Naive thymus-derived CD4-positive, alpha-beta T cell (primary cell): ENCODE measurements around the gene TH. TPM values are rescaled to one million over a fixed set of nuclear protein-coding genes. Genes with fewer than 3 reads are reported as not detected.

Experiments
- ATAC-seq: fragments of 150-1000 bp; cut with Tn5 transposase; 2 replicates; pipeline ENCODE4 v1.10.0; 2021; ENCODE audit warnings: mild to moderate bottlenecking, moderate library complexity
- CTCF ChIA-PET: fragments of 350-600 bp; sonication (Branson Sonifier 250); formaldehyde crosslinking; loops from one replicate; lab custom pipeline; 2021; ENCODE audit warnings: antibody characterized with exemption; lab: Charles Lee
- POLR2A ChIA-PET: fragments of 350-600 bp; sonication (Branson Sonifier 250); formaldehyde crosslinking; loops from one replicate; lab custom pipeline; 2021; ENCODE audit warnings: antibody characterized with exemption, inconsistent platforms; lab: Charles Lee
- DNase-seq, 9 donors: peaks; one replicate each; pipeline versions ENCODE4 v3.0.0 to v3.0.0-alpha.2; 2020 to 2022; ENCODE audit warnings: mixed read lengths in 1 of 9
- H3K27ac ChIP-seq: one replicate; pipeline ENCODE4 v1.7.0; 2013; ENCODE audit warnings: mild to moderate bottlenecking, low read depth, low read length, moderate library complexity
- H3K27me3 ChIP-seq, 2 donors: one replicate each; pipeline ENCODE4 v1.7.0; 2013; ENCODE audit warnings: low read length in 2 of 2, mild to moderate bottlenecking in 2 of 2, moderate library complexity in 2 of 2; ENCODE audit not compliant: control insufficient read depth in 2 of 2, insufficient read depth in 2 of 2
- H3K36me3 ChIP-seq, 3 experiments: 1 replicate in 2 of 3; 2 replicates in 1 of 3; pipeline ENCODE4 v1.7.0; 2013; ENCODE audit warnings: low read length in 3 of 3, mild to moderate bottlenecking in 3 of 3, moderate library complexity in 1 of 3; ENCODE audit not compliant: insufficient read depth in 3 of 3, control insufficient read depth in 2 of 3
- H3K4me1 ChIP-seq, 2 donors: one replicate each; pipeline ENCODE4 v1.7.0; 2013; ENCODE audit warnings: low read length in 2 of 2, mild to moderate bottlenecking in 2 of 2, moderate library complexity in 1 of 2; ENCODE audit not compliant: control insufficient read depth in 2 of 2, insufficient read depth in 2 of 2
- H3K4me3 ChIP-seq: 2 replicates; pipeline ENCODE4 v1.7.0; 2013; ENCODE audit warnings: mild to moderate bottlenecking, low read length
- H3K9me3 ChIP-seq, 3 experiments: 1 replicate in 2 of 3; 2 replicates in 1 of 3; pipeline ENCODE4 v1.7.0; 2013; ENCODE audit warnings: low read length in 3 of 3; ENCODE audit not compliant: control insufficient read depth in 2 of 3
- H3K27ac Mint-ChIP-seq, 9 donors: one replicate each; pipeline ENCODE4 v1.8.0; 2020 to 2022; ENCODE audit warnings: mixed read lengths in 9 of 9, mild to moderate bottlenecking in 8 of 9, moderate library complexity in 5 of 9, inconsistent platforms in 2 of 9
- H3K27me3 Mint-ChIP-seq, 5 donors: one replicate each; pipeline ENCODE4 v1.8.0; 2021 to 2022; ENCODE audit warnings: mixed read lengths in 5 of 5, mild to moderate bottlenecking in 1 of 5
- H3K36me3 Mint-ChIP-seq, 5 donors: one replicate each; pipeline ENCODE4 v1.8.0; 2020 to 2022; ENCODE audit warnings: mixed read lengths in 5 of 5, mild to moderate bottlenecking in 3 of 5, inconsistent platforms in 1 of 5
- H3K4me1 Mint-ChIP-seq, 7 donors: one replicate each; pipeline ENCODE4 v1.8.0; 2020 to 2022; ENCODE audit warnings: mixed read lengths in 7 of 7, mild to moderate bottlenecking in 3 of 7, inconsistent platforms in 1 of 7
- H3K4me3 Mint-ChIP-seq, 10 donors: one replicate each; pipeline ENCODE4 v1.8.0; 2020 to 2022; ENCODE audit warnings: mild to moderate bottlenecking in 10 of 10, mixed read lengths in 10 of 10, moderate library complexity in 6 of 10, inconsistent platforms in 2 of 10
- H3K9me3 Mint-ChIP-seq, 11 donors: one replicate each; pipeline ENCODE4 v1.8.0; 2020 to 2022; ENCODE audit warnings: mixed read lengths in 11 of 11, mild to moderate bottlenecking in 4 of 11, inconsistent platforms in 1 of 11, moderate library complexity in 1 of 11
- intact Hi-C, 2 donors: fragments of 100-400 bp; cut with micrococcal nuclease; formaldehyde crosslinking; loops; one replicate each; pipeline ENCODE4 v1.15.1; 2023
- polyA plus RNA-seq, 2 donors: library from polyadenylated mRNA; unstranded; fragments of 300-500 nt; fragmentation: Illumina TruSeq; gene quantifications; one replicate each; pipeline ENCODE4 v1.2.3, GENCODE V29; 2021
- total RNA-seq, 6 experiments: library from RNA in 5 of 6; stranded (reverse) in 5 of 6; gene quantifications; 1 replicate in 5 of 6; 2 replicates in 1 of 6; pipeline ENCODE4 v1.2.3 and lab custom pipeline; 2021 to 2026

Gene TH
- total and polyA plus RNA-seq, 7 experiments from 2014 or later = not detected

DNA sequence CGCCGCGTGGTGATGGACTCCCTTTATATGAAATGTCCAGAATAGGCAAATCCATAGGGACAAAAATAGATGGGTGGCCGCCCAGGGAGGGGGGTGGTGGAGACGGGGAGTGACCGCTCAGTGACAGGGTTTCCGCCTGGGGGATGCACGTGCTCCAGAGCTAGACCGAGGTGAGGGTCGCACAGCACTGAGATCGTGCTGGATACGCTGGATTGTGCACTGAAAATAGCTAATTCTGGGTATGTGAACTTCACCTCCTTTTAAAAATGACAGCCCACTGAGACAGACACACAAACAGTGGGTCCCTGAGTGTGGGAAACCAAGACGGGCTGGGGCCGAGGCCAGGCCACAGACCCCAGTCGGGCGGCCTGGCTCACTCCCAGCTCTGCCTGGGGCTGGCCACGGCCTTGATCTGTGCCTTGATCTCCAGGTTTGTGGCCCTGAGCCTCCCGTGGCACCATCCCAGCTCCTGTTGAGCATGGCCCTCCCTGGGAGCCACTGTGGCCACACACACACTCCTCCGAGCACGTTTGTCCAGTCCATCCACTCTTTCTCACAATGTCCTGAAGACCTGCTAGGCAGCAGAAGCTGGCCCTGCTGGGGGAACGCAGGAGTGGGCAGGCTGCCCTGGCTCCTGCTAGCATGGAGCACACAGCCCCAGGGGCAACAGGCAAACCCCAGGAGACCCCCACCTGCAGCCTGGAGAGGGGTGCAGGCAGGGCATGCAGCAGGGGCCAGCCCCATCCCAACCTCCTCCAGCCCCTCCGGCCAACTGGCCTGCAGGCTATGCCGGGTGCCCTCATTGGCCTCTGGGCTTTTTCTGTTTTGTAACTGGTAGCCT lies 41.0 kb upstream of the TH start:
- Histone ChIP-seq H3K4me1 (peaks cover 0 to 20% of the 10 kb centered on the region in 2 donors), H3K27me3 (no peaks in the 10 kb centered on the region), H3K4me3 (no peak overlapping the region), H3K27ac (no peak overlapping the region), H3K9me3 (no peaks in the 10 kb centered on the region), H3K36me3 (no peaks in the 10 kb centered on the region)
- peak overlapping the region in 1 of 10 donors; percentile 21 for H3K4me3 Mint-ChIP-seq
- ChIA-PET POLR2A (no interaction called here), CTCF (no interaction called here)
- no peak overlapping the region for H3K27ac Mint-ChIP-seq
- H3K9me3 Mint-ChIP-seq = no peaks in the 10 kb centered on the region
- no peaks in the 10 kb centered on the region for H3K36me3 Mint-ChIP-seq
- ATAC-seq = no peak
- DNase-seq = peak in 1 of 9 donors; percentile 18
- intact Hi-C loops = no loop called here
- peaks cover 0 to 5% (median 0%) of the 10 kb centered on the region in 5 donors for H3K27me3 Mint-ChIP-seq
- H3K4me1 Mint-ChIP-seq = peaks cover 3 to 18% (median 14%) of the 10 kb centered on the region in 7 donors

DNA sequence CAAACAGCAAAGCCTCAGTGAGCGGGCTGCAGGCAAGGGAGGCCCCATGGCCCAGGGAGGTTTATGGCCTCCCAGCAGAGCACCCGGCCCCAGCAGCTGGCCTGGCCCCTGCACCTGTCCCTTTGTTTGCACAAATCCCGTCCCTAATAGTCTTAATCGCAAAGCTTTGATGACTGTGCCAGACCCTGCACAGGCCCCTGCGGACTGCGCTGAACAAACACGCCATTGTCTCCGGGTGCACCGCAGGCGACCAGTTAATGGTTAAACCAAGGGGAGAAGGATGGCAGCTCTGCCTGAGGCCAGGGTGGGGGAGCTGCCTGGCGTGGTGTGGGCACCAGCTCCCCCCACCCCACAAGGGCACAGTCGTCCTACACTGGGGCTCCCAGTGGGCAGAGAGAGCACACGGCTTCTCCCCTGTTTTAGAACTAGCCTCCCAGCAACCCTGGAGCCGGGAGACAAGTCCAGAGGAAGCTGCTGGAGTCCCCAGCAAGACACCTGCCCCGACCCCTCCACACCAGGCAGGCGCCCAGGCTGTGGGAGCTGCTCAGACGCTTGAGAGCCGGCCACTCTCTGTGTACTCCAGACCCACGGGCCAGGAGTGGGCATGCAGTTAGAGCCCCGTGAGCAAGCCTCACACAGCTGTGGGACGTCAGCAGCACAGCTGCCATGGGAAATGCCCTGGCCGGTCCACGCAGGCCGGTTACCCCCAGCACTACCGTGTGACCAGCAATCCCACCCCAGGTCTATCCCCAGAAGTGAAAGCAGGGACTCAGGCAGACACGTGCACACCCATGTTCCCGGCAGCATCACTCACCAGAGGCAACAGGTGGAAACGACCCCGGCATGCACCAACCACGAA lies 39.7 kb upstream of the TH start:
- no peak overlapping the region for H3K4me3 Mint-ChIP-seq
- POLR2A ChIA-PET = no interaction called here
- CTCF ChIA-PET = interaction anchor here (1.3 kb wide), 1 partner anchor 209 kb away, joined by 4 read pairs; no protein-coding TSS in a partner anchor
- DNase-seq (peak in 1 of 9 donors; percentile 9), ATAC-seq (no peak)
- Histone ChIP-seq H3K4me1 (peaks cover 0 to 7% of the 10 kb centered on the region in 2 donors), H3K36me3 (no peaks in the 10 kb centered on the region), H3K9me3 (peaks cover 0 to 7% (median 0%) of the 10 kb centered on the region in 3 experiments), H3K27me3 (no peaks in the 10 kb centered on the region), H3K4me3 (no peak overlapping the region), H3K27ac (no peak overlapping the region)
- intact Hi-C loops = no loop called here
- H3K27me3 Mint-ChIP-seq = peaks cover 0 to 5% (median 0%) of the 10 kb centered on the region in 5 donors
- peaks cover 3 to 18% (median 14%) of the 10 kb centered on the region in 7 donors for H3K4me1 Mint-ChIP-seq
- H3K27ac Mint-ChIP-seq = no peak overlapping the region
- H3K9me3 Mint-ChIP-seq = peaks cover 0 to 9% (median 0%) of the 10 kb centered on the region in 11 donors
- no peaks in the 10 kb centered on the region for H3K36me3 Mint-ChIP-seq

DNA sequence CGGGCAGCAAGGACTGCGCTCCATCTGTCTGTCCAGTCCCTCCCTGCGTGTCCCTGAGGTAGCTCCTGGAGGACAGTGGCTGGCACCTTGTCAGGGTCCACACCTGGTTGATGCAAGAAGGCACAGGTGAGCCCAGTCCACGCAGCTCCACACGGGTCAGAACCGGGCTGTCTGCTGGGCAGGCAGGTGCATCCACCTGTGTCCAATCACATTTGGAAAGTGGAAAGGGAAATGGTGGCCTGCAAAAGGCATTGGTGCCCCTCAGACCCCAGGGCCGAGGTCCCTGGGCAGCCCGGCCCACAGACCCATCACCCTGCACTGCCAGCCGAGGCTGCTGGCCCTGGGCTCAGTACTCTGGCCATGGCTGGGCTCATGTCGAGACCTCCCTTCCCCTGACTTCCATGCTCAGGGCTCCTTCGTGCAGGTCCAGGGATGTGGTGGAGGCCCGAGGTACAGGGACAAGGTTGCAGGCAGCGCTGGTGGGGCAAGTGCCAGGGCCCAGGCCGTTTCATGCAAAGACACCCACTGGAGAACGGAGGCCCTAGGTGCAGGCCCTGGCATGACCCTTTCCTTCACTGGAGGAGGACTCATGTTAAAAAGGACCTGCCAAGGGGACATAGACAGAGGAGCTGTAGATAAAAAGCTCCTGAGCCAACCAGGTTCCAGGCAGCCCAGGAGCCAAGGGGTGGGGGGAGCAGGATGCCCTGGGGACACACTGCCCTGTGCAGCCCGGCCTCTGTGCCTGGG lies 38.9 kb upstream of the TH start:
- H3K9me3 ChIP-seq = peaks cover 0 to 7% (median 0%) of the 10 kb centered on the region in 3 experiments
- Mint-ChIP-seq H3K9me3 (peaks cover 0 to 10% (median 0%) of the 10 kb centered on the region in 11 donors), H3K4me1 (peaks cover 3 to 18% (median 14%) of the 10 kb centered on the region in 7 donors), H3K4me3 (no peak overlapping the region), H3K36me3 (no peaks in the 10 kb centered on the region), H3K27me3 (peaks cover 0 to 5% (median 0%) of the 10 kb centered on the region in 5 donors), H3K27ac (no peak overlapping the region)
- intact Hi-C loops = no loop called here
- no peaks in the 10 kb centered on the region for H3K36me3 ChIP-seq
- no peak for DNase-seq
- ChIA-PET POLR2A (no interaction called here), CTCF (interaction anchor here (1.3 kb wide), 1 partner anchor 210 kb away, joined by 4 read pairs; no protein-coding TSS in a partner anchor)
- H3K27ac ChIP-seq = no peak overlapping the region
- H3K4me1 ChIP-seq = peaks cover 0 to 7% of the 10 kb centered on the region in 2 donors
- no peaks in the 10 kb centered on the region for H3K27me3 ChIP-seq
- ATAC-seq = no peak
- no peak overlapping the region for H3K4me3 ChIP-seq

DNA sequence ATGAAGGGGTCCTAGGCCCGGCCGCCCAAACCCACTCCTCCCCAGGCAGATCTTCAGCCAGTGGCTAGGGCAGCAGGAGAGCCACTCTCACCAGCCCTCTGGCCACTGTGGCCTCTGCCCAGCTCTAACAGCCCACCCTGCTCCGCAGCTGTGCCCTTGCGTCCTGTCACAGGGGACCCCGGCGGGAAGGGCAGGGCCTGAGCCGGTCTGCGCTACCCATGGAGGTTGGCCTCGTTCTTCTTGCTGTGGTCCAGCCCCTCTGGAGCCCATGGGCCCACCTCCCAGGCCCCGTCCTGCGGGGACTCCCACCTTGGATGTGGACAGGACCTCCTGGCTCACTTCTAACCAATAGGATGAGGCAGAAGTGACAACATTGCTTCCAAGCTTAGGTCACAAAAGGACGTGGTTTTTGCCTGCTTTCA lies 38.3 kb upstream of the TH start:
- Mint-ChIP-seq H3K9me3 (peaks cover 0 to 10% (median 0%) of the 10 kb centered on the region in 11 donors), H3K27ac (no peak overlapping the region), H3K27me3 (peaks cover 0 to 5% (median 0%) of the 10 kb centered on the region in 5 donors), H3K4me1 (peaks cover 3 to 18% (median 14%) of the 10 kb centered on the region in 7 donors), H3K36me3 (no peaks in the 10 kb centered on the region), H3K4me3 (no peak overlapping the region)
- Histone ChIP-seq H3K9me3 (peaks cover 0 to 7% (median 0%) of the 10 kb centered on the region in 3 experiments), H3K4me1 (peaks cover 0 to 7% of the 10 kb centered on the region in 2 donors), H3K27ac (no peak overlapping the region), H3K27me3 (no peaks in the 10 kb centered on the region), H3K36me3 (no peaks in the 10 kb centered on the region), H3K4me3 (no peak overlapping the region)
- ATAC-seq = no peak
- ChIA-PET POLR2A (no interaction called here), CTCF (no interaction called here)
- DNase-seq = peak in 1 of 9 donors; percentile 17
- intact Hi-C loops = no loop called here

DNA sequence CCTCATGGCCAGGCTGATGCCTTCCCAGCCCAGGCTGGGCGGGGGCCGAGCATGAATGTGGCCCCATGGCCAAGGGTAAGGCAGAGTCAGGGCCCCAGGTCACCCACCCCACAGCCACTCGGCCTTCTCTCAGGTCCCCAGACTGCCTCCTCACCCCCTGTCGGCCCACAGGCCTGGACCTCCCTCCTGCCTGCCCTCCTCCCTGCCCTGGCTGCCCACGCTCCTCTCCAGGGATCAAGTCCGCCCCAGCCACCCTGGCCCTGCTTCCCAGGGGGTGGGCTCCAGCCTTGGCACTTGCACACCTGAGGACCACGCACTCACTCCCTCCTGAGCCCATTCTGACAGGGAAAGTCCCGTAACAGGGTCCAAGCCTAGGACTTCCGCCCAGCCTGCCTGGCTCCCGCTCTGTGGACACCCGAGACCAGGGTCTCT lies 37.8 kb upstream of the TH start:
- Histone ChIP-seq H3K27ac (no peak overlapping the region), H3K27me3 (no peaks in the 10 kb centered on the region), H3K36me3 (no peaks in the 10 kb centered on the region), H3K9me3 (peaks cover 0 to 7% (median 0%) of the 10 kb centered on the region in 3 experiments), H3K4me1 (peaks cover 0 to 7% of the 10 kb centered on the region in 2 donors), H3K4me3 (no peak overlapping the region)
- Mint-ChIP-seq H3K27ac (no peak overlapping the region), H3K36me3 (no peaks in the 10 kb centered on the region), H3K9me3 (peaks cover 0 to 10% (median 0%) of the 10 kb centered on the region in 11 donors), H3K4me1 (peaks cover 3 to 18% (median 12%) of the 10 kb centered on the region in 7 donors), H3K27me3 (peaks cover 0 to 5% (median 0%) of the 10 kb centered on the region in 5 donors), H3K4me3 (no peak overlapping the region)
- intact Hi-C loops = no loop called here
- DNase-seq = no peak
- no peak for ATAC-seq
- POLR2A ChIA-PET = no interaction called here
- CTCF ChIA-PET = no interaction called here
